Neural cell (in vitro differentiated cells): ENCODE results near the gene COL2A1. TPM values are rescaled to one million over a fixed set of nuclear protein-coding genes. Genes with fewer than 3 reads are reported as not detected.

ENCODE experiments used
- H2AFZ ChIP-seq: fragments of 200-600, 300-800 bp; sonication (generic), shearing (Covaris generic); 2 replicates; pipeline ENCODE4 v1.6.0; 2014; ENCODE audit warnings: low read depth, mild to moderate bottlenecking, antibody characterized with exemption, low read length, moderate library complexity
- H3F3A ChIP-seq: fragments of 200-600 bp; shearing (Covaris generic); 2 replicates; pipeline ENCODE4 v1.6.1; 2016; ENCODE audit warnings: mild to moderate bottlenecking, moderate library complexity, mixed read lengths, antibody characterized with exemption, low read length; ENCODE audit not compliant: insufficient read depth, poor library complexity, severe bottlenecking
- H3K27ac ChIP-seq: fragments of 200-600, 300-800 bp; sonication (generic), shearing (Covaris generic); 2 replicates; pipeline ENCODE4 v1.5.1; 2014; ENCODE audit warnings: mild to moderate bottlenecking, low read length, moderate library complexity
- H3K27me3 ChIP-seq: fragments of 300-800, 200-600 bp; sonication (generic), shearing (Covaris generic); 2 replicates; pipeline ENCODE4 v1.6.0; 2014; ENCODE audit warnings: mild to moderate bottlenecking, low read depth, low read length, moderate library complexity; ENCODE audit not compliant: insufficient read depth
- H3K36me3 ChIP-seq: fragments of 300-800, 200-600 bp; sonication (generic), shearing (Covaris generic); 2 replicates; pipeline ENCODE4 v1.5.1; 2014; ENCODE audit warnings: mild to moderate bottlenecking, antibody characterized with exemption, low read length, moderate library complexity; ENCODE audit not compliant: insufficient read depth
- H3K4me2 ChIP-seq: fragments of 300-800, 200-600 bp; sonication (generic), shearing (Covaris generic); 2 replicates; pipeline ENCODE4 v1.6.0; 2014; ENCODE audit warnings: mild to moderate bottlenecking, low read length
- H3K4me3 ChIP-seq: fragments of 300-800, 200-600 bp; sonication (generic), shearing (Covaris generic); 2 replicates; pipeline ENCODE4 v1.5.1; 2014; ENCODE audit warnings: mild to moderate bottlenecking, low read length, moderate library complexity
- H3K79me2 ChIP-seq: fragments of 200-600 bp; shearing (Covaris generic); replicated peaks from 2 replicates; pipeline ENCODE4 v1.6.0; 2014; ENCODE audit warnings: mild to moderate bottlenecking, low read length, moderate library complexity; ENCODE audit not compliant: insufficient read depth
- H3K9ac ChIP-seq: fragments of 300-800, 200-600 bp; sonication (generic), shearing (Covaris generic); 2 replicates; pipeline ENCODE4 v1.6.1; 2016; ENCODE audit warnings: mild to moderate bottlenecking, low read length, mixed read lengths
- H3K9me2 ChIP-seq: fragments of 200-600 bp; shearing (Covaris generic); 2 replicates; pipeline ENCODE4 v1.6.1; 2016; ENCODE audit warnings: mild to moderate bottlenecking, low read length, mixed read lengths; ENCODE audit not compliant: insufficient read depth
- H3K9me3 ChIP-seq: fragments of 200-600, 300-800 bp; sonication (generic), shearing (Covaris generic); 2 replicates; pipeline ENCODE4 v1.6.1; 2016; ENCODE audit warnings: mild to moderate bottlenecking, mixed run types, low read length, moderate library complexity, mixed read lengths
- H4K20me1 ChIP-seq: fragments of 200-600 bp; shearing (Covaris generic); 2 replicates; pipeline ENCODE4 v1.6.1; 2016; ENCODE audit warnings: mild to moderate bottlenecking, mixed run types; ENCODE audit not compliant: insufficient read depth
- EP300 ChIP-seq: fragments of 450-650 bp; conservative IDR thresholded peaks from 2 replicates; pipeline ENCODE4 v1.6.1; 2014; ENCODE audit warnings: antibody characterized with exemption, mild to moderate bottlenecking, moderate library complexity; ENCODE audit not compliant: poor library complexity, severe bottlenecking
- EZH2 ChIP-seq: fragments of 200-600, 300-800 bp; shearing (Covaris generic), sonication (generic); IDR thresholded peaks from 2 replicates; pipeline ENCODE4 v1.6.1; 2014; ENCODE audit warnings: antibody characterized with exemption, low read length, borderline replicate concordance, mild to moderate bottlenecking; ENCODE audit not compliant: insufficient read depth, poor library complexity, severe bottlenecking
- MXI1 ChIP-seq: fragments of 450-650 bp; conservative IDR thresholded peaks from 2 replicates; pipeline ENCODE4 v1.6.1; 2014; ENCODE audit warnings: antibody characterized with exemption, mild to moderate bottlenecking; ENCODE audit not compliant: poor library complexity, severe bottlenecking
- POLR2AphosphoS5 ChIP-seq: IDR thresholded peaks from 2 replicates; pipeline ENCODE4 v1.6.1; 2012
- RAD21 ChIP-seq: fragments of 450-650 bp; conservative IDR thresholded peaks from 2 replicates; pipeline ENCODE4 v1.6.1; 2014; ENCODE audit warnings: antibody characterized with exemption, mild to moderate bottlenecking, moderate library complexity
- SMC3 ChIP-seq: fragments of 450-650 bp; conservative IDR thresholded peaks from 2 replicates; pipeline ENCODE4 v1.6.1; 2014; ENCODE audit warnings: antibody characterized with exemption, mild to moderate bottlenecking, moderate library complexity; ENCODE audit not compliant: poor library complexity
- TAF1 ChIP-seq: IDR thresholded peaks from 2 replicates; pipeline ENCODE4 v1.6.1; 2012; ENCODE audit warnings: low read depth
- polyA plus RNA-seq: library from polyadenylated mRNA; depleted of rRNA; stranded (reverse); fragments of >200 nt; gene quantifications from 2 replicates; pipeline ENCODE4 v1.2.3, GENCODE V29; 2014
- TF ChIP-seq, protein P1 (sequence below): IDR thresholded peaks from 2 replicates; pipeline ENCODE4 v1.6.1; 2012; ENCODE audit warnings: borderline replicate concordance
- TF ChIP-seq, protein P2 (sequence below): fragments of 450-650 bp; IDR thresholded peaks from 2 replicates; pipeline ENCODE4 v1.5.1; 2014; ENCODE audit warnings: antibody characterized with exemption, mild to moderate bottlenecking, moderate library complexity; ENCODE audit not compliant: poor library complexity, severe bottlenecking

COL2A1 gene
- polyA plus RNA-seq, 1 donor from 2014 or later: 1.3 TPM

GRCh38 chr12:48030173-48030650, 25.9 kb upstream of the COL2A1 start:
- H3K4me3 ChIP-seq: no peak overlapping the region
- no peaks in the 10 kb centered on the region for H3K79me2 ChIP-seq
- H3F3A ChIP-seq: no peaks in the 10 kb centered on the region
- no peak overlapping the region for H3K4me2 ChIP-seq
- no peaks in the 10 kb centered on the region for H3K36me3 ChIP-seq
- H3K27ac ChIP-seq: no peak overlapping the region
- no peaks in the 10 kb centered on the region for H3K9me3 ChIP-seq
- no peak for TF ChIP-seq TAF1
- no peak for TF ChIP-seq SMC3
- no peak for TF ChIP-seq MXI1
- no peak for TF ChIP-seq EZH2
- no peak for TF ChIP-seq POLR2AphosphoS5
- TF ChIP-seq RAD21: no peak
- TF ChIP-seq, protein P1, sequence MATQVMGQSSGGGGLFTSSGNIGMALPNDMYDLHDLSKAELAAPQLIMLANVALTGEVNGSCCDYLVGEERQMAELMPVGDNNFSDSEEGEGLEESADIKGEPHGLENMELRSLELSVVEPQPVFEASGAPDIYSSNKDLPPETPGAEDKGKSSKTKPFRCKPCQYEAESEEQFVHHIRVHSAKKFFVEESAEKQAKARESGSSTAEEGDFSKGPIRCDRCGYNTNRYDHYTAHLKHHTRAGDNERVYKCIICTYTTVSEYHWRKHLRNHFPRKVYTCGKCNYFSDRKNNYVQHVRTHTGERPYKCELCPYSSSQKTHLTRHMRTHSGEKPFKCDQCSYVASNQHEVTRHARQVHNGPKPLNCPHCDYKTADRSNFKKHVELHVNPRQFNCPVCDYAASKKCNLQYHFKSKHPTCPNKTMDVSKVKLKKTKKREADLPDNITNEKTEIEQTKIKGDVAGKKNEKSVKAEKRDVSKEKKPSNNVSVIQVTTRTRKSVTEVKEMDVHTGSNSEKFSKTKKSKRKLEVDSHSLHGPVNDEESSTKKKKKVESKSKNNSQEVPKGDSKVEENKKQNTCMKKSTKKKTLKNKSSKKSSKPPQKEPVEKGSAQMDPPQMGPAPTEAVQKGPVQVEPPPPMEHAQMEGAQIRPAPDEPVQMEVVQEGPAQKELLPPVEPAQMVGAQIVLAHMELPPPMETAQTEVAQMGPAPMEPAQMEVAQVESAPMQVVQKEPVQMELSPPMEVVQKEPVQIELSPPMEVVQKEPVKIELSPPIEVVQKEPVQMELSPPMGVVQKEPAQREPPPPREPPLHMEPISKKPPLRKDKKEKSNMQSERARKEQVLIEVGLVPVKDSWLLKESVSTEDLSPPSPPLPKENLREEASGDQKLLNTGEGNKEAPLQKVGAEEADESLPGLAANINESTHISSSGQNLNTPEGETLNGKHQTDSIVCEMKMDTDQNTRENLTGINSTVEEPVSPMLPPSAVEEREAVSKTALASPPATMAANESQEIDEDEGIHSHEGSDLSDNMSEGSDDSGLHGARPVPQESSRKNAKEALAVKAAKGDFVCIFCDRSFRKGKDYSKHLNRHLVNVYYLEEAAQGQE: no peak
- TF ChIP-seq, protein P2, sequence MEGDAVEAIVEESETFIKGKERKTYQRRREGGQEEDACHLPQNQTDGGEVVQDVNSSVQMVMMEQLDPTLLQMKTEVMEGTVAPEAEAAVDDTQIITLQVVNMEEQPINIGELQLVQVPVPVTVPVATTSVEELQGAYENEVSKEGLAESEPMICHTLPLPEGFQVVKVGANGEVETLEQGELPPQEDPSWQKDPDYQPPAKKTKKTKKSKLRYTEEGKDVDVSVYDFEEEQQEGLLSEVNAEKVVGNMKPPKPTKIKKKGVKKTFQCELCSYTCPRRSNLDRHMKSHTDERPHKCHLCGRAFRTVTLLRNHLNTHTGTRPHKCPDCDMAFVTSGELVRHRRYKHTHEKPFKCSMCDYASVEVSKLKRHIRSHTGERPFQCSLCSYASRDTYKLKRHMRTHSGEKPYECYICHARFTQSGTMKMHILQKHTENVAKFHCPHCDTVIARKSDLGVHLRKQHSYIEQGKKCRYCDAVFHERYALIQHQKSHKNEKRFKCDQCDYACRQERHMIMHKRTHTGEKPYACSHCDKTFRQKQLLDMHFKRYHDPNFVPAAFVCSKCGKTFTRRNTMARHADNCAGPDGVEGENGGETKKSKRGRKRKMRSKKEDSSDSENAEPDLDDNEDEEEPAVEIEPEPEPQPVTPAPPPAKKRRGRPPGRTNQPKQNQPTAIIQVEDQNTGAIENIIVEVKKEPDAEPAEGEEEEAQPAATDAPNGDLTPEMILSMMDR: no peak
- TF ChIP-seq EP300: no peak
- H3K27me3 ChIP-seq: no peaks in the 10 kb centered on the region
- H2AFZ ChIP-seq: no peak overlapping the region
- no peak overlapping the region for H3K9ac ChIP-seq
- no peaks in the 10 kb centered on the region for H4K20me1 ChIP-seq
- no peaks in the 10 kb centered on the region for H3K9me2 ChIP-seq

- Histone ChIP-seq H3F3A (no peaks in the 10 kb centered on the region), H3K4me3 (no peak overlapping the region), H3K9me2 (no peaks in the 10 kb centered on the region), H3K9ac (no peak overlapping the region), H4K20me1 (no peaks in the 10 kb centered on the region), H3K36me3 (no peaks in the 10 kb centered on the region), H3K27me3 (no peaks in the 10 kb centered on the region), H2AFZ (no peak overlapping the region), H3K27ac (no peak overlapping the region), H3K4me2 (no peak overlapping the region), H3K79me2 (no peaks in the 10 kb centered on the region), H3K9me3 (no peaks in the 10 kb centered on the region)
- TF ChIP-seq MXI1: no peak
- no peak for TF ChIP-seq POLR2AphosphoS5
- TF ChIP-seq EP300: no peak
- TF ChIP-seq, protein P1: no peak
- no peak for TF ChIP-seq RAD21
- TF ChIP-seq SMC3: no peak
- no peak for TF ChIP-seq EZH2
- TF ChIP-seq, protein P2: no peak
- TF ChIP-seq TAF1: no peak
Measured at GRCh38 chr12:48029491-48030172, 25.4 kb upstream of the COL2A1 start.
